Regular cardiac myocyte (primary cell): ENCODE results near the gene METTL22. TPM values are rescaled to one million over a fixed set of nuclear protein-coding genes. Genes with fewer than 3 reads are reported as not detected.

Source experiments
- total RNA-seq: library from RNA; depleted of rRNA; stranded (reverse); fragments of >200 nt; gene quantifications from 2 replicates; pipeline ENCODE4 v1.2.3, GENCODE V29; 2014

METTL22 gene, protein sequence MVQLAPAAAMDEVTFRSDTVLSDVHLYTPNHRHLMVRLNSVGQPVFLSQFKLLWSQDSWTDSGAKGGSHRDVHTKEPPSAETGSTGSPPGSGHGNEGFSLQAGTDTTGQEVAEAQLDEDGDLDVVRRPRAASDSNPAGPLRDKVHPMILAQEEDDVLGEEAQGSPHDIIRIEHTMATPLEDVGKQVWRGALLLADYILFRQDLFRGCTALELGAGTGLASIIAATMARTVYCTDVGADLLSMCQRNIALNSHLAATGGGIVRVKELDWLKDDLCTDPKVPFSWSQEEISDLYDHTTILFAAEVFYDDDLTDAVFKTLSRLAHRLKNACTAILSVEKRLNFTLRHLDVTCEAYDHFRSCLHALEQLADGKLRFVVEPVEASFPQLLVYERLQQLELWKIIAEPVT
- total RNA-seq: 26.3 and 26.5 TPM in 2 replicates

DNA sequence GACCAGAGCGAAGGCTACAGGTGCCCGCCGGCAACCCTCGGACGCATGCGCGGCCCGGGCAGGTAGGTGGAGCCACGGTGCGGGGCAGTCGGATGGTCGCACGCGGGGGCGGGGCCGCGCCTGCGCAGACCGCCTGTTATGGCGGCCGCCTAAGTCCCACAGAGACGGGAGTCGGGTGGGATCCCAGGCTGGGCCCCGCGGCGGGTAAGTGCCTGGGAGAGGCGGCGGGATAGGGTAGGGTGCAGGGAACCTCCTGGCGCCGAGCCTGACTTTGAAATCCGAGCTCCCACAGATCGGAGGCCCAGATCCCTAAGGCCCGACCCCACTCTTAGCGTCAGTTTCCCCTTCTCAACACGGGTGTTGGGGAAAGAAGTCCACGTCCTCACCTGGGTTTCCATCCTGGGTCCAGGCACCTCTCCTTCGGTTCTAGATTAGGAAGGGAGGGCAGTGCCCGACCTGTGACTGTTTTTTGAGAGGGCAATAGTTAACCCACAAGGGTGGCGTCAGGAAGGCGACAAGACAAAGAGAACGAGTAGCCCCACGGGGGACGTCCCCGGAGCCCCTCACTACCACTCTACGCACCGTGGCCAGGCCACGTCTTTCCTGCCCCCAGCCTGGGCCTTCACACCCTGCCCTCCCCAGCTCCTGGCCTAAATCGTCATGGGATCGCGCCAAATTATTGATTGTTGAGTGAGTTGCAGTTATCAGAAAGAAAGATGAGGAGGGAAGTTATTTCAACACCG is at the start of gene METTL22:
Gene METTL22, plus strand, starts transcription at position 127 of the 743 bp plus-strand sequence. CDS start 3,968 bp downstream, outside the sequence.

DNA sequence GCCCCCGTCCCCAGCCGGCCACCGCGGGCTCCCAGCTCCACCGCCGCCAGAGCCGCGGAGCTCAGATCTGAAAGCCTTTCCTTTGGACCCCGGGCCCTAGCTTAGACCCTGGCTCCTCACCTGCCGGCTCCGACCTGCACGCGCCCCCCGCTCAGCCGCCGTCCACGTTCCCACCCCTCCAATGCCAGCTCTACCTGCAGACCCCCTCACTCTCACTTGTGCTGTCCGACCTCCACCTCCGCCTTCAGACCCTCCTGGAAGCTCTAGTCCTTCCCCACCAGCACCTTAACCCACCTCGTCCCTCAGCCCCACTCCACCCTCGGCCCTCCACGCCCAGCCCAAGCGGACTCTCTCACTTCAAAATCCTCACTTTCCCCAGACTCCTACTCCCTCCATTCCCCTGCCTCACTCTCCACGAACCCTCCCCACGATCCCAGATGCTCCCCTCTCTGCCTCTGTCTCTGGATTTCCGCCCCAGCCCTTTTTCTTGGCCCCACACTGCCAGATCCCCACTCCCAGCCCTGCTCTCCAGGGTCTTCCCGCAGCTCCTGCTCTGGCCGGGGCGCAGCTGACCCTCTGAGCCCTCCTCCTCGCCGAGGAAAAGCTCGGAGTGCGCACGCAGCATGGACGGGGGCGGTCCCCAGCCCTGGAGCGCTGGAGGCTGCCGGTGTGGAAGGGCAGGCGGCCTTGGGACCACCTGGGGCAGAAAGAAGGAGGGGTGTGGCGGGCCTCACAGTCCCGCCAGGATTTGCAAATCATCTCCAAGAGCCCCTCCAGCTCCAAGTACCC is 31.4 kb upstream of the METTL22 start, which contains the start of gene TMEM114:
Gene TMEM114, minus strand, starts transcription at position 612 of the 789 bp plus-strand sequence. CDS start 673 bp downstream, outside the sequence.

DNA sequence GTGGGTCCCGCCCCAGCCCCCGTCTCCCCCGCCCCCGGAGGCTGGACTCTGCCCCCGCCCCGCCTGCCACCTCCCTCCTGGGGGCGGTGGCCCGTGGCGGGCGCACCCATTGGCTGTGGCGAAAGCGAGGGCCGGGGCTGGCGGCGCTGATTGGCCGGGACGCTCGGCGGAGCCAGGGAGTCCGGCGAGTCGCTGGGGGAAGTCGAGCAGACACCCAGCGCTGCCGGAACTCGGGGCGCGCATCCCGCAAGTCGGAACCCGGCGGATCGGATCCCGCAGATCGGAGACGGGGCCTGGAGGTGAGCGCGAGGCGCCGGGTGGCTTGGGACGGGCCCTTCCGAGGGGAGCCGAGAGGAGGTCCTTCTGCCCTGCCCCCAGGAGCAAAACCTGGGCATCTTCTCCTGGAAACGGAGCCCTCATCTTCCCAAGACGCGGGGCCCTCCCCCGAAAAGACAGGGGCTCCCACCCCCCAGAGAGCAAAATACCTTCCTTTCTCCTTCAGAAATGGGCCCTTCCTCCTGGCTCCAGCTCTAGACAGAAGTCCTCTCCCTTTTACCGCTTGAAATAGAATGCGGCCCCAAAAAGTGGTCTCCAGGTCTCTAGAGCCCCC is 53.0 kb downstream of the METTL22 start, which contains the start of gene ABAT:
Gene ABAT, plus strand, starts transcription at position 205 of the 610 bp plus-strand sequence. CDS start 61,123 bp downstream, outside the sequence.

Other genes starting within 250 kb of the METTL22 start
- not detected in 2 replicates for gene TMEM114, start 31.2 kb upstream of the METTL22 start, total RNA-seq
- 1.9 and 3.4 TPM in 2 replicates for gene ABAT, start 52.9 kb downstream of the METTL22 start, total RNA-seq
- 5.6 and 10.7 TPM in 2 replicates for gene TMEM186, start 175.9 kb downstream of the METTL22 start, total RNA-seq
- gene PMM2, start 176.1 kb downstream of the METTL22 start, total RNA-seq: 22.3 and 24.2 TPM in 2 replicates
- gene CARHSP1, start 247.3 kb downstream of the METTL22 start, total RNA-seq: 121 and 124 TPM in 2 replicates